Small intestine (tissue), 7 donors: ENCODE measurements around the gene STOML1. TPM values are rescaled to one million over a fixed set of nuclear protein-coding genes. Genes with fewer than 3 reads are reported as not detected.

Experiments
- DNase-seq, 2 donors: peaks; one replicate each; pipeline versions ENCODE4 v3.0.0 to v3.0.0-alpha.2; 2013
- FAIRE-seq: peaks from 2 replicates; lab custom pipeline; 2012; peaks lifted over from hg19 to GRCh38; lab: Jason Lieb, UNC
- H3K27ac ChIP-seq, 3 donors: one replicate each; pipeline ENCODE4 v1.5.1; 2013; ENCODE audit warnings: low read length in 2 of 3, mild to moderate bottlenecking in 2 of 3, control low read depth in 1 of 3, inconsistent platforms in 1 of 3, low read depth in 1 of 3, moderate library complexity in 1 of 3
- H3K27me3 ChIP-seq, 3 donors: one replicate each; pipeline ENCODE4 v1.6.1; 2013; ENCODE audit warnings: low read length in 3 of 3, inconsistent platforms in 1 of 3; ENCODE audit not compliant: control insufficient read depth in 3 of 3, insufficient read depth in 3 of 3
- H3K36me3 ChIP-seq, 3 donors: one replicate each; pipeline ENCODE4 v1.6.1; 2013; ENCODE audit warnings: low read length in 3 of 3, inconsistent platforms in 1 of 3, low read depth in 1 of 3, mild to moderate bottlenecking in 1 of 3, moderate library complexity in 1 of 3; ENCODE audit not compliant: control insufficient read depth in 3 of 3, insufficient read depth in 2 of 3
- H3K4me1 ChIP-seq, 3 donors: one replicate each; pipeline ENCODE4 v1.6.1; 2013; ENCODE audit warnings: low read length in 2 of 3, inconsistent platforms in 1 of 3, low read depth in 1 of 3, mild to moderate bottlenecking in 1 of 3, moderate library complexity in 1 of 3; ENCODE audit not compliant: control insufficient read depth in 3 of 3, insufficient read depth in 2 of 3
- H3K4me3 ChIP-seq, 3 donors: one replicate each; pipeline ENCODE4 v1.5.1; 2013; ENCODE audit warnings: low read length in 3 of 3, control low read depth in 1 of 3, inconsistent platforms in 1 of 3, low read depth in 1 of 3, mild to moderate bottlenecking in 1 of 3, moderate library complexity in 1 of 3
- H3K9me3 ChIP-seq, 2 donors: one replicate each; pipeline ENCODE4 v1.6.1; 2013; ENCODE audit warnings: low read depth in 1 of 2, low read length in 1 of 2; ENCODE audit not compliant: control insufficient read depth in 2 of 2, insufficient read depth in 1 of 2
- WGBS, 3 donors: extraction: QIAGEN DNeasy Blood & Tissue Kit; methylation state at CpG; one replicate each; pipeline ENCODE4 v1.1.7; 2013; 5-methylcytosine and 5-hydroxymethylcytosine counted together
- polyA plus RNA-seq, 4 donors: library from polyadenylated mRNA; stranded (reverse) in 3 of 4; unstranded in 1 of 4; fragments of 200-250 nt in 3 of 4; fragments of 120-200 nt in 1 of 4; gene quantifications; one replicate each; pipeline versions ENCODE4 v1.2.1 to v1.2.3, GENCODE V29; 2013
- donor health status: healthy with polysubstance abuse.
- donor health status: control.
- donor health status: control.
- donor health status: Bipolar disorder and iron deficiency.
- donor health status: healthy.

The STOML1 gene
- polyA plus RNA-seq, 4 donors, result 7.8 to 22.1 (median 8.7) TPM

DNA sequence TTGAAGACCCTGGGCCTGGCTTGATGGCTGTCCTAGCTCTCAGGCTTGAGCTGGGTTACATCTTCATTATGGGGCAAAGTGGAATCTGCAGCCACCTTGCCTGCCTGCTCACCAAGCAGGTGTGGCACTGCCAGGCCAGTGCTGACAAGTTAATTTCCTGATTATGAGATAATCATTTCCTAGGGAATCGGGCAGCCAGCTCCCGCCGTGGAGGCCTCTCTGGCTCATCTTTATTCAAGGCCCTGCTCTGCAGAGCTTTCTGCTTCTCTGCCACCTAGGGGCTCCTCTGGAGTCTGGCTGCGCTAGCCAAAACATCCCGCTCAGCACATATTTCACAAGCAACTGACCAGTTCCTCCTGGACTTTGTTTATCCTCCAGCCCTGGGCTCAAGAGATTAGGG, 55.9 kb downstream of the STOML1 start:
- Histone ChIP-seq H3K4me1 (peaks cover 0 to 16% (median 0%) of the 10 kb centered on the region in 3 donors), H3K27me3 (no peaks in the 10 kb centered on the region), H3K27ac (no peak overlapping the region), H3K9me3 (no peaks in the 10 kb centered on the region), H3K36me3 (peaks cover 0 to 2% (median 0%) of the 10 kb centered on the region in 3 donors), H3K4me3 (no peak overlapping the region)
- FAIRE-seq (no peak), DNase-seq (peak in 1 of 2 donors; percentile 48)
- 33 to 46% (median 33%) methylated on average over 5 of the region's 5 CpGs for WGBS, 3 donors

DNA sequence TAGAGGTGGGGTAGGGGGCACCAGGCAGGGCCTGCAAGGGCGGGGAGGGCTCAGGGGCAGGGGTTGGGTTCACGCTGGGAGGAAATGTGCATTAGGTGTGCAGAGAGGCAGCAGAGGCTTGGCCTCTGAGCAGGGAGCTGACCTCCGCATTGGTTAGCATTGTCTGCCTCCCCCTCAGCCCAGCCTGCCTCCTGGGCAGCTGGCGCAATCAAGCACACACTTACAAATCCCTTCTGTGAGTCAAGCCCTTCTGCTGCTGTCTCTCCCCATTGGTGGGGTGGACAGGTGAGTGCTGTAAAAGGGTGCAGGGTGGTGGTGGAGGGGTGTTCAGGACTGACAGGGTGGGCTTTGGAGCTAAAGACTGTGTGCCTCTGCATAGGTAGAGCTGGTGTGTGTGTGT, 56.5 kb downstream of the STOML1 start:
- DNase-seq, result no peak
- Histone ChIP-seq H3K9me3 (no peaks in the 10 kb centered on the region), H3K4me3 (no peak overlapping the region), H3K36me3 (peaks cover 0 to 2% (median 0%) of the 10 kb centered on the region in 3 donors), H3K4me1 (peaks cover 0 to 9% (median 0%) of the 10 kb centered on the region in 3 donors), H3K27me3 (no peaks in the 10 kb centered on the region), H3K27ac (no peak overlapping the region)
- WGBS, 3 donors, result 89 to 93% (median 91%) methylated on average over 4 of the region's 4 CpGs
- no peak for FAIRE-seq

DNA sequence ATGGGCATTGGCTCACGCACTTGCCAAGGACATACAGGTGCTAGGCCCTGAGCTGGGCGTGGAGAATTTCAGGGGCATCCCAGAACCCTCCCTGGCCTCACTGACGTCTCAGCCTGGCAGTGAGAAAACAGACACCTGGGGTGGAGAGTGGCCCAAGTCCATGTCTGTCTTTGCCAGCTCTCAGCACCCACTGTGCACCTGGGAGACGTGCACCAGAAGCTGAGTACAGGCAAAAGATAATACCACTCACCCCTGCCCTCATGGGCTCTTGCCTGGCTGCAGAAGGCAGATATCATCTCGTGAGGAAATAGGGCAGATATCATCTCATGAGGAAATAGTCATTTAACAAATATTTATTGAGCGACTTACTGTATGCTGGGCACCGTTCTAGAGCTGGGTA, 57.8 kb downstream of the STOML1 start:
- DNase-seq (peak in 1 of 2 donors; percentile 45), FAIRE-seq (no peak)
- Histone ChIP-seq H3K27ac (no peak overlapping the region), H3K9me3 (no peaks in the 10 kb centered on the region), H3K36me3 (peaks cover 0 to 2% (median 0%) of the 10 kb centered on the region in 3 donors), H3K27me3 (no peaks in the 10 kb centered on the region), H3K4me3 (no peak overlapping the region), H3K4me1 (peaks cover 0 to 8% (median 0%) of the 10 kb centered on the region in 3 donors)
- 12 to 58% (median 36%) methylated on average over 7 of the region's 7 CpGs for WGBS, 3 donors

DNA sequence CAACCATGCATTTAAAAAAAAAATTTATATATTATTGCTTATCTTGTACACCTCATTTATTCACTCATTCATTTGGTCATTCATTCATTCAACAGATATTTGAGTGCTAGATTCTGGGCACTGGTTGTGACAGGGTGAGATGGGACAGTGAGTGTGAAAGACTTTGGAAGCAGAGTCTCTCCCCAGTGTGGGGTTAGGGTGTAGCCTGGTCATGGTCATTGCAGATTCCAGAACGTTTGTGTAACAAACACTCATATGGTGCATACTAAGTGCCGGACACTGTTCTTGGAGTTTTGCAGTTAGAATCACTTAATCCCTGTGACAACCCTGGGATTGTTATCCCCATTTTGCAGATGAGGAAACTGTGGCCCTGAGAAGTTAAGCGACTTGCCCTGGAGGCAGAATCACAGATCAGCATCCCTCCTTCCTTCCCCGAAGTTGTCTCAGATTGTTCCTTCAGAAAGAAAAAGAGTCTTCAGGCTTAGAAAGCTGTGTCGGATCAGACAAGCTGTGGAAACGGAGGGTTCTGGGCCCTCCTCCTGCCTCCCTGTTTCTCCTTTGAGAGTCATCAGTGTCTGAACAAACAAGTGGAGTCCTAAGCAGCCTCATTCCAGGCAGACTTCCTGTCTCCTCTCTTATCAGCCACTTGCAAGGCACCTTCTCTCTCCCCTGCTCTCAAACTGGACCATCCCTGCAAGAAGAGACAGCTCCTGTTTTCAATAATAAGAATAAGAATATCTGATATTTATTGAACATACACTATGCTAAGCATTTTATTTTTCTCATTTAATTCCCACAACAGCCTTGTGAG, 59.5 kb downstream of the STOML1 start:
- Histone ChIP-seq H3K27me3 (peaks cover 0 to 5% (median 0%) of the 10 kb centered on the region in 3 donors), H3K4me1 (peaks cover 0 to 13% (median 0%) of the 10 kb centered on the region in 3 donors), H3K27ac (no peak overlapping the region), H3K9me3 (no peaks in the 10 kb centered on the region), H3K36me3 (peaks cover 0 to under 1% (median 0%) of the 10 kb centered on the region in 3 donors), H3K4me3 (no peak overlapping the region)
- no peak for FAIRE-seq
- no peak for DNase-seq
- 76 to 82% (median 79%) methylated on average over 6 of the region's 6 CpGs for WGBS, 3 donors

DNA sequence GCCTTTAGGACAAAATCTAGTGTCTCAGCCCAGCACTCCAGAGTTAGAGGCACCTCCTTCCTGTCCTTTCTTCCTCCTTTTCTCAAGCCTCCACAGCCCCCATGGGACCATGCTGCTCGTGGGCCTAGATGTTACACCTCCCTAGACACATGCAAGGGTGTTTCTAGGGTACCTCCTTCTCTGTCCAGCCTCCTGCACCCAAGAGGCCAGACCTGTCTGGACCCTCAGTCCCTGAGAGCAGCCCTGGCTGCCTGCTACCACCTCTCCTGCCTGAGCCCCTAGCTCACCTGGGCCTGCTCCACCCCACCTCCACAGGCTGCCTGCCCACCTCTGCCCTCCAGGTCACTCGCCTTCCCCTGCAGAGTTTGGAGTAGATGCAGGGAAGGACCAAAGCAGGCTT, 60.7 kb downstream of the STOML1 start:
- Histone ChIP-seq H3K4me1 (peaks cover 0 to 9% (median 0%) of the 10 kb centered on the region in 3 donors), H3K36me3 (no peaks in the 10 kb centered on the region), H3K4me3 (no peak overlapping the region), H3K27ac (no peak overlapping the region), H3K27me3 (peaks cover 0 to 5% (median 0%) of the 10 kb centered on the region in 3 donors), H3K9me3 (no peaks in the 10 kb centered on the region)
- no peak for DNase-seq
- FAIRE-seq, result no peak
- WGBS, 3 donors, result 59 to 78% (median 72%) methylated on average over 2 of the region's 2 CpGs

DNA sequence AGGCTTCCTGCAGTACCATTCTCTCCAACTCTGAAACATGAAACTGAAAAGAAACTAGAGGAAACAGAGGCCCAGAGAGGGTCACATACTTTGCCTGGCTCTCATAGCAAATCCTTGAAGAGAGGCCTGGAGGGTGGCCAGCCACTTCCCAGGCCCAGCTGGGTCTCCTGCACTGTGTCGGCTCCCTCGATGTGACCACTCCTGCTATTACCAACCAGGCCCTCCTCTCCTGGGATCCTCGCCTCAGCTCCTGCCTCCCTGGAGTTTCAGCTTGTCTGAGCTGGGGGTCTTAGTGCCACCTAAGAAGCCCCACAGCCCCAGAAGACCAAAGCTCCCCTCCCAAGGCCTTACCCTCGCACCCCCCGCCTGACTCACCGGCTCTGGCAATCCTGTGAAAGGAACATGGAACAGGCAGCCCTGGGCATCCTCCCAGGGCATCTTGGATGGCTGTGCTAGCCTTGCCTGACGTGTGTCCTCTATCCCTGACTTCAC, 61.3 kb downstream of the STOML1 start:
- Histone ChIP-seq H3K9me3 (no peaks in the 10 kb centered on the region), H3K27me3 (peaks cover 0 to 5% (median 0%) of the 10 kb centered on the region in 3 donors), H3K4me1 (peaks cover 0 to 12% (median 0%) of the 10 kb centered on the region in 3 donors), H3K36me3 (no peaks in the 10 kb centered on the region), H3K4me3 (no peak overlapping the region), H3K27ac (no peak overlapping the region)
- DNase-seq, result no peak
- FAIRE-seq, result no peak
- 77 to 83% (median 78%) methylated on average over 7 of the region's 7 CpGs for WGBS, 3 donors

DNA sequence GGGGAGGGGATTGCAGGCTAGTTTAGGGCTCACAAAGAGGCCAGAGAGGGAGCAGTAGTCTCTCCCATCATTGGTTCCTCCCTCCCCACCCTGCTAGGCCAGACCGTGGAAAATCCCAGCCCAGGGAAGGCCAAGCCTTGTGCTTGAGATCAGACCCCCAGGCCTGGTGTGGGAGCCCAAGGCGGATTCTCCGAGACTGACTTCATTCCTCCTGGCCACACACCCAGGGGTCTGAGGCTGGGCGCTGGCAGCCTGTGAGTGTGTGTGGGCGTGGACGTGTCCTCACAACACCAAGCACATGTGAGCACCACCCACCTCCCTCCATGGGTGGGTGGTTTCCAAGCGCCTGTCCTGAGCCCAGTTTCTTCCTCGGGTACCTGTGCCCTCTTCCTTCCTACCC, 61.7 kb downstream of the STOML1 start:
- peaks cover 0 to 15% (median 0%) of the 10 kb centered on the region in 3 donors for H3K4me1 ChIP-seq
- no peak overlapping the region for H3K4me3 ChIP-seq
- DNase-seq, result no peak
- H3K27me3 ChIP-seq, result peaks cover 0 to 5% (median 0%) of the 10 kb centered on the region in 3 donors
- H3K27ac ChIP-seq, result peak overlapping the region in 1 of 3 donors; percentile 27
- no peak for FAIRE-seq
- no peaks in the 10 kb centered on the region for H3K9me3 ChIP-seq
- H3K36me3 ChIP-seq, result no peaks in the 10 kb centered on the region
- WGBS, 3 donors, result 68 to 84% (median 79%) methylated on average over 6 to 8 of the region's 8 CpGs

DNA sequence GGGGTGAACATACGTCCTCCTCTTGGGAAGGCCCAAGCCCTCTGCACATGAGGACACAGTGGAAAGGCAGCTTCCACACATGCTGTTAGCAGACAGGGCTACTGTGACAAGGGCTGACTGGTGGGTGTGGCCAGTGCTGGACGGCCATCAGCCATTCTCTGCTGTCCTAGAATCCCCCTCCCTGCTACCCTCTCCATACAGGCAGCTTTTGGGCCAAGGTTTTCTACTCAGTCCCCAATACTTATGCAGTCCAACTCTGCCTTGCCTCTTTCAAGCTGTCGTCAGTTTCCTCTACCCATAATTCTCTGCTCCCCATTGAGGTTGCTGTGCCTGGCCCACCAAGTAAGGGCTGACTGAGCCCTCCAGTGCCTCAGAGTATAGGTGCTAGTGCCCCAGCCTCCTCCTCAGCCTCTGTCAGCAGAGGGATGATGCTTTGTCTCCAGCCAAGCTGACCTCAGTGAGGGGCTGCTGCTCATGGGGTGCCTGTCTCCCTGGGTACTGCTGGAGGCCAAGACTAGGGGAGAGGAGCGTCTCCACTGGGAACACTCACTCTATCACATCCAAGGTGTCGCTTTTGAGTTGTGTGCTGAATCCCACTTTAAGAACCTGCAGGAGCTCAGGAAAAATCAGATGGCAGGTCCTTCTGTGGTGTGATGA, 63.0 kb downstream of the STOML1 start:
- DNase-seq (no peak), FAIRE-seq (no peak)
- WGBS, 3 donors, result 67 to 71% (median 69%) methylated on average over 5 of the region's 5 CpGs
- Histone ChIP-seq H3K4me3 (no peak overlapping the region), H3K9me3 (no peaks in the 10 kb centered on the region), H3K27me3 (peaks cover 0 to 5% (median 0%) of the 10 kb centered on the region in 3 donors), H3K36me3 (no peaks in the 10 kb centered on the region), H3K4me1 (peaks cover 0 to 15% (median 0%) of the 10 kb centered on the region in 3 donors), H3K27ac (no peak overlapping the region)
